A673 (cell line): Measurements from ENCODE around the gene IFFO2.

Experiments
- EZH2 ChIP-seq: fragments of 200-600 bp; sonication (generic); IDR thresholded peaks from 2 replicates; pipeline ENCODE4 v1.6.1; 2017; ENCODE audit warnings: borderline replicate concordance, low read depth, mild to moderate bottlenecking, mixed read lengths, antibody characterized with exemption, low read length; ENCODE audit not compliant: poor library complexity, severe bottlenecking
- TF ChIP-seq, protein P1 (sequence below): fragments of 300-800, 200-600 bp; sonication (generic); conservative IDR thresholded peaks from 2 replicates; pipeline ENCODE4 v1.5.1; 2017; ENCODE audit warnings: low read depth, mild to moderate bottlenecking, antibody characterized with exemption, low read length, moderate library complexity, mixed read lengths

DNA sequence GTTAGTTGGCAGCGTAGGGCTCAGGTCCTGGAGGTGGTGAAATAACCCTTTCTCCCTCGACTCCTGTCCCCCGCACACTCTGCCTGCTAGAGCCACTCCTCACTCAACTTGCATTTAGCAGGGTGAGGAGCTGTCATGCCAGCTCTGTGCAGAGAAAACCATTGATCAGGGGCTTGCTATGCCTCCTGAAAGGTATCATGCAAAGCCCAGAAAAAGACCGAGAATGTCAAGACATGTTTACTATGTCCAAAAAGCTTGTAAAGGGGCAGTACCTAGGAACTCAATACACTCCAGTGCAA lies 72.1 kb downstream of the IFFO2 start:
- no peak for TF ChIP-seq EZH2
- TF ChIP-seq, protein P1, sequence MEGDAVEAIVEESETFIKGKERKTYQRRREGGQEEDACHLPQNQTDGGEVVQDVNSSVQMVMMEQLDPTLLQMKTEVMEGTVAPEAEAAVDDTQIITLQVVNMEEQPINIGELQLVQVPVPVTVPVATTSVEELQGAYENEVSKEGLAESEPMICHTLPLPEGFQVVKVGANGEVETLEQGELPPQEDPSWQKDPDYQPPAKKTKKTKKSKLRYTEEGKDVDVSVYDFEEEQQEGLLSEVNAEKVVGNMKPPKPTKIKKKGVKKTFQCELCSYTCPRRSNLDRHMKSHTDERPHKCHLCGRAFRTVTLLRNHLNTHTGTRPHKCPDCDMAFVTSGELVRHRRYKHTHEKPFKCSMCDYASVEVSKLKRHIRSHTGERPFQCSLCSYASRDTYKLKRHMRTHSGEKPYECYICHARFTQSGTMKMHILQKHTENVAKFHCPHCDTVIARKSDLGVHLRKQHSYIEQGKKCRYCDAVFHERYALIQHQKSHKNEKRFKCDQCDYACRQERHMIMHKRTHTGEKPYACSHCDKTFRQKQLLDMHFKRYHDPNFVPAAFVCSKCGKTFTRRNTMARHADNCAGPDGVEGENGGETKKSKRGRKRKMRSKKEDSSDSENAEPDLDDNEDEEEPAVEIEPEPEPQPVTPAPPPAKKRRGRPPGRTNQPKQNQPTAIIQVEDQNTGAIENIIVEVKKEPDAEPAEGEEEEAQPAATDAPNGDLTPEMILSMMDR = no peak
